H1 (cell line): Measurements from ENCODE around the gene SRPK3. TPM values are rescaled to one million over a fixed set of nuclear protein-coding genes. Genes with fewer than 3 reads are reported as not detected.

ENCODE experiments used
- CTCF ChIA-PET: fragments of 300-600 bp; sonication (Branson Sonifier 250); formaldehyde crosslinking; loops from one replicate; lab custom pipeline; 2021; ENCODE audit not compliant: partially characterized antibody; lab: Charles Lee
- POLR2A ChIA-PET: fragments of 300-600 bp; sonication (Branson Sonifier 250); formaldehyde crosslinking; loops from one replicate; lab custom pipeline; 2021; ENCODE audit warnings: inconsistent platforms; ENCODE audit not compliant: partially characterized antibody; lab: Charles Lee
- DNase-seq, 2 experiments: peaks; one replicate each; pipeline versions ENCODE4 v3.0.0 to v3.0.0-alpha.2; 2010 to 2022; ENCODE audit warnings: low spot score in 2 of 2, low read depth in 1 of 2, mixed read lengths in 1 of 2
- FAIRE-seq: peaks from 2 replicates; lab custom pipeline; 2011; peaks lifted over from hg19 to GRCh38; lab: Jason Lieb, UNC
- H2AFZ ChIP-seq: 2 replicates; pipeline ENCODE4 v1.8.1; 2012; ENCODE audit warnings: low read length, inconsistent platforms
- H2AK5ac ChIP-seq: 2 replicates; pipeline ENCODE4 v1.6.1; 2013; ENCODE audit warnings: low read depth, low read length
- H2BK120ac ChIP-seq: replicated peaks from 2 replicates; pipeline ENCODE3; 2013; ENCODE audit warnings: low read depth, low read length, inconsistent platforms
- H2BK12ac ChIP-seq: 2 replicates; pipeline ENCODE4 v1.6.1; 2013; ENCODE audit warnings: low read depth, low read length
- H2BK15ac ChIP-seq: 2 replicates; pipeline ENCODE4 v1.6.1; 2013; ENCODE audit warnings: low read length
- H2BK20ac ChIP-seq: 2 replicates; pipeline ENCODE4 v1.6.1; 2013; ENCODE audit warnings: low read length
- H2BK5ac ChIP-seq: 2 replicates; pipeline ENCODE4 v1.6.1; 2013; ENCODE audit warnings: low read depth, low read length
- H3K14ac ChIP-seq: 2 replicates; pipeline ENCODE4 v1.6.1; 2013; ENCODE audit warnings: inconsistent platforms; ENCODE audit not compliant: insufficient read length
- H3K18ac ChIP-seq: 2 replicates; pipeline ENCODE4 v1.6.1; 2013; ENCODE audit warnings: low read length; ENCODE audit errors: extremely low read depth
- H3K23ac ChIP-seq: 2 replicates; pipeline ENCODE4 v1.6.1; 2013; ENCODE audit warnings: inconsistent platforms; ENCODE audit not compliant: insufficient read length
- H3K23me2 ChIP-seq: 2 replicates; pipeline ENCODE4 v1.6.1; 2013; ENCODE audit warnings: low read depth, low read length
- H3K27ac ChIP-seq: 2 replicates; pipeline ENCODE4 v1.6.1; 2011; ENCODE audit warnings: low read depth, low read length, inconsistent platforms
- H3K27me3 ChIP-seq, 4 experiments: replicated peaks in 1 of 4; 1 replicate in 1 of 4; 2 replicates in 3 of 4; pipeline versions ENCODE4 v1.6.1 to v1.8.1; 2011 to 2013; ENCODE audit warnings: low read length in 3 of 4, mild to moderate bottlenecking in 3 of 4, inconsistent platforms in 2 of 4, mixed read lengths in 2 of 4, moderate library complexity in 1 of 4; ENCODE audit not compliant: control insufficient read depth in 3 of 4, insufficient read depth in 3 of 4; ENCODE audit errors: extremely low read depth in 1 of 4
- H3K36me3 ChIP-seq, 4 experiments: 2 replicates each; pipeline versions ENCODE4 v1.6.1 to v1.8.1; 2011 to 2013; ENCODE audit warnings: mild to moderate bottlenecking in 4 of 4, low read length in 3 of 4, moderate library complexity in 2 of 4, control low read depth in 1 of 4, inconsistent platforms in 1 of 4; ENCODE audit not compliant: insufficient read depth in 4 of 4, control insufficient read depth in 2 of 4
- H3K4ac ChIP-seq: replicated peaks from 2 replicates; pipeline ENCODE3; 2013; ENCODE audit warnings: low read length, low read depth, mixed read lengths, inconsistent platforms; ENCODE audit not compliant: insufficient read length
- H3K4me1 ChIP-seq, 4 experiments: replicated peaks in 1 of 4; 1 replicate in 1 of 4; 2 replicates in 3 of 4; pipeline versions ENCODE4 v1.6.1 to v1.8.1; 2011 to 2013; ENCODE audit warnings: low read length in 3 of 4, inconsistent platforms in 2 of 4, mixed read lengths in 1 of 4; ENCODE audit not compliant: insufficient read depth in 4 of 4, control insufficient read depth in 3 of 4
- H3K4me2 ChIP-seq, 2 experiments: 2 replicates each; pipeline versions ENCODE4 v1.6.1 to v1.8.1; 2011 to 2013; ENCODE audit warnings: low read depth in 2 of 2, low read length in 2 of 2, control low read depth in 1 of 2, inconsistent platforms in 1 of 2, mild to moderate bottlenecking in 1 of 2; ENCODE audit not compliant: insufficient read depth in 1 of 2
- H3K4me3 ChIP-seq, 4 experiments: fragments of 200-600, 300-600 bp in 1 of 4; sonication (generic), shearing (Covaris generic), sonication (Bioruptor Twin) in 1 of 4; 2 replicates each; pipeline versions ENCODE4 v1.5.1 to v1.8.1; 2011 to 2016; ENCODE audit warnings: low read length in 4 of 4, low read depth in 3 of 4, control low read depth in 2 of 4, inconsistent platforms in 2 of 4, mild to moderate bottlenecking in 2 of 4, mixed read lengths in 1 of 4, moderate library complexity in 1 of 4; ENCODE audit not compliant: insufficient read depth in 2 of 4; ENCODE audit errors: extremely low read depth in 1 of 4
- H3K56ac ChIP-seq: replicated peaks from 2 replicates; pipeline ENCODE3; 2013; ENCODE audit warnings: low read depth, mild to moderate bottlenecking, mixed read lengths, low read length, inconsistent platforms; ENCODE audit not compliant: insufficient read length
- H3K79me1 ChIP-seq: 2 replicates; pipeline ENCODE4 v1.6.1; 2013; ENCODE audit warnings: low read depth, low read length, control low read depth
- H3K79me2 ChIP-seq, 2 experiments: 2 replicates each; pipeline versions ENCODE4 v1.6.1 to v1.8.1; 2012 to 2013; ENCODE audit warnings: low read length in 2 of 2, mild to moderate bottlenecking in 2 of 2, inconsistent platforms in 1 of 2; ENCODE audit not compliant: insufficient read depth in 2 of 2, control insufficient read depth in 1 of 2
- H3K9ac ChIP-seq, 4 experiments: replicated peaks in 1 of 4; 1 replicate in 1 of 4; 2 replicates in 3 of 4; pipeline versions ENCODE4 v1.6.1 to v1.8.1; 2011 to 2013; ENCODE audit warnings: low read depth in 3 of 4, low read length in 3 of 4, control low read depth in 2 of 4, mild to moderate bottlenecking in 2 of 4, moderate library complexity in 2 of 4, inconsistent platforms in 1 of 4; ENCODE audit errors: extremely low read depth in 1 of 4
- H3K9me3 ChIP-seq, 2 experiments: 2 replicates each; pipeline versions ENCODE4 v1.6.1 to v1.8.1; 2012 to 2013; ENCODE audit warnings: mild to moderate bottlenecking in 2 of 2, moderate library complexity in 2 of 2, control low read depth in 1 of 2, inconsistent platforms in 1 of 2, low read depth in 1 of 2, low read length in 1 of 2, mixed read lengths in 1 of 2; ENCODE audit not compliant: insufficient read depth in 2 of 2
- H4K20me1 ChIP-seq, 2 experiments: replicated peaks in 1 of 2; 2 replicates each; pipeline versions ENCODE3 to v1.8.1; 2011 to 2013; ENCODE audit warnings: inconsistent platforms in 2 of 2, low read length in 2 of 2, mild to moderate bottlenecking in 1 of 2; ENCODE audit not compliant: insufficient read depth in 2 of 2, control insufficient read depth in 1 of 2
- H4K5ac ChIP-seq: 2 replicates; pipeline ENCODE4 v1.6.1; 2013; ENCODE audit warnings: low read length, low read depth, mixed read lengths, inconsistent platforms; ENCODE audit not compliant: insufficient read length
- H4K8ac ChIP-seq: 2 replicates; pipeline ENCODE4 v1.8.0; 2013; ENCODE audit warnings: mild to moderate bottlenecking, moderate library complexity, low read length, inconsistent platforms; ENCODE audit not compliant: insufficient read depth; ENCODE audit errors: extremely low read depth
- H4K91ac ChIP-seq: replicated peaks from 2 replicates; pipeline ENCODE3; 2013; ENCODE audit warnings: low read length, mixed read lengths, inconsistent platforms; ENCODE audit not compliant: insufficient read length
- PHF8 ChIP-seq: fragments of 200-600 bp; sonication (generic); conservative IDR thresholded peaks from 2 replicates; pipeline ENCODE4 v1.7.1; 2012; ENCODE audit warnings: low read depth, mild to moderate bottlenecking, inconsistent platforms, low read length, moderate library complexity
- SAP30 ChIP-seq: fragments of 300-600 bp; sonication (generic); IDR thresholded peaks from 2 replicates; pipeline ENCODE4 v1.7.1; 2012; ENCODE audit warnings: low read length, moderate library complexity, mild to moderate bottlenecking, inconsistent platforms; ENCODE audit not compliant: insufficient read depth, insufficient replicate concordance
- SIN3A ChIP-seq, 2 experiments: IDR thresholded peaks in 1 of 2; conservative IDR thresholded peaks in 1 of 2; 2 replicates each; pipeline ENCODE4 v1.6.1; 2011 to 2012; ENCODE audit warnings: low read length in 2 of 2, improper control_type of control experiment in 1 of 2, low read depth in 1 of 2, mild to moderate bottlenecking in 1 of 2
- WGBS, 2 experiments: shearing (Covaris generic) in 1 of 2; methylation state at CpG; one replicate each; pipeline versions ENCODE4 v1.1.6 to v1.1.7; 2013 to 2015; ENCODE audit warnings: low lambda C conversion rate in 2 of 2, mixed read lengths in 2 of 2, inconsistent platforms in 1 of 2, low coverage in 1 of 2, missing lambda C conversion rate in 1 of 2; ENCODE audit not compliant: insufficient replicate concordance in 2 of 2, insufficient coverage in 1 of 2, insufficient read length in 1 of 2; ENCODE audit errors: extremely low coverage in 1 of 2, missing lambda C conversion rate in 1 of 2; 5-methylcytosine and 5-hydroxymethylcytosine counted together
- polyA plus RNA-seq, 7 experiments: library from polyadenylated mRNA; depleted of rRNA in 3 of 7; stranded (reverse) in 5 of 7; unstranded in 2 of 7; fragments of >200 nt in 5 of 7; fragments of 200-250 nt in 2 of 7; gene quantifications; 1 replicate in 5 of 7; 2 replicates in 1 of 7; 4 replicates in 1 of 7; pipeline versions ENCODE4 v1.2.1 to v1.2.3, GENCODE V29; 2011 to 2013; ENCODE audit warnings: missing spikeins in 2 of 7, mixed read lengths in 2 of 7
- total RNA-seq: library from RNA; stranded (reverse); fragmentation: NEBNext Ultra II Directional; extraction: Animal tissue kit (Norgen Biotek cat#: 25700); gene quantifications from 2 replicates; pipeline ENCODE4 v1.2.1, GENCODE V29; 2021

The SRPK3 gene
- total and polyA plus RNA-seq, 2 of the 8 experiments (the other 6 are each of a cell fraction or from before 2014, with no cell fraction given), result not detected

- Histone ChIP-seq H3K4ac (no peak overlapping the region), H4K5ac (no peak overlapping the region), H3K9me3 (no peaks in the 10 kb centered on the region), H3K9ac (no peak overlapping the region), H2AK5ac (no peak overlapping the region), H3K56ac (no peak overlapping the region), H4K20me1 (peaks cover 0 to 32% of the 10 kb centered on the region in 2 experiments), H3K18ac (no peak overlapping the region), H3K36me3 (peaks cover 0 to 3% (median 0%) of the 10 kb centered on the region in 4 experiments; a peak in 1 of 8 replicates), H4K8ac (no peak overlapping the region), H3K79me2 (peaks cover 8 to 83% of the 10 kb centered on the region in 2 experiments), H3K23ac (no peak overlapping the region), H4K91ac (no peak overlapping the region), H2BK15ac (no peak overlapping the region), H3K23me2 (no peaks in the 10 kb centered on the region), H3K4me1 (peaks cover 0 to 17% (median 7%) of the 10 kb centered on the region in 4 experiments; a peak in 4 of 7 replicates), H3K4me2 (no peak overlapping the region; a peak in 1 of 4 replicates), H3K4me3 (no peak overlapping the region), H3K79me1 (no peaks in the 10 kb centered on the region; the same call in 1 of the 2 replicates), H2BK20ac (no peak overlapping the region), H3K27me3 (no peaks in the 10 kb centered on the region), H2BK5ac (no peak overlapping the region), H2BK120ac (no peak overlapping the region), H3K14ac (no peak overlapping the region), H2AFZ (no peak overlapping the region), H2BK12ac (no peak overlapping the region), H3K27ac (no peak overlapping the region)
- no peak for FAIRE-seq
- ChIA-PET CTCF (interaction anchor here (1.0 kb wide), 1 partner anchor 42 kb away, joined by 3 read pairs; no protein-coding TSS in a partner anchor), POLR2A (interaction anchor here (0.6 to 1.0 kb wide), 2 partner anchors 46 to 115 kb away, joined by 3 read pairs; no protein-coding TSS in a partner anchor)
- DNase-seq, result no peak
- WGBS, 2 experiments, result 55% methylated on average over 10 of the region's 14 CpGs; no CpG with 5 or more reads in 1 of the 2 experiments
- TF ChIP-seq SIN3A (conservative IDR thresholded peaks at IDR 0.05 in 1 of 2, IDR thresholded peaks at IDR 0.05 in 1 of 2; ENCODE audit: low read depth in 1 of 2, low read length in 2 of 2) (peak in 1 of 2 experiments; percentile 62; a peak in 2 of 4 replicates), SAP30 (peak; percentile 43), PHF8 (no peak)
These were observed 31.4 kb downstream of the SRPK3 start for GRCh38 chrX:153812220-153812619.
